Hepatocyte (in vitro differentiated cells): Measurements from ENCODE around the gene SPAG16.
"Not testable (repeated sequence)": the region's sequence is repeated elsewhere in the genome, so short reads cannot be mapped to it uniquely, and the experiment has no call there.

Experiments used
- EZH2 ChIP-seq: fragments of 200-600 bp; sonication (generic); IDR thresholded peaks from 2 replicates; pipeline ENCODE4 v1.6.1; 2016; ENCODE audit warnings: antibody characterized with exemption, mild to moderate bottlenecking, borderline replicate concordance
- TF ChIP-seq, protein P1 (sequence below): fragments of 200-600 bp; sonication (generic); IDR thresholded peaks from 2 replicates; pipeline ENCODE4 v1.5.1; 2016; ENCODE audit warnings: antibody characterized with exemption, mild to moderate bottlenecking; ENCODE audit not compliant: poor library complexity

DNA sequence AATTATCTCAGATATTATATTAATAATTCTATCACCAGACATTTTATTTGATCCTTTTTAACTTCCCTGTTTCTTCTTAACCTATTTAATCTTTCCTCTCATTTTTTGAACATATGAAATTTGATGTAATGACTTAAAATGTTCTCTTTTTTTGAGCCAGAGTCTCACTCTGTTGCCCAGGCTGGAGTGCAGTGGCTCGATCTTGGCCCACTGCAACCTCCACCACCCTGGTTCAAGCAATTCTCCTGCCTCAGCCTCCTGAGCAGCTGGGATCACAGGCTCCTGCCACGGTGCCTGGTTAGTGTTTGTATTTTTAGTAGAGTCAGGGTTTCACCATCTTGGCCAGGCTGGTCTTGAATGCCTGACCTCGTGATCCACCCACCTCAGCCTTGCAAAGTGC lies 404.6 kb downstream of the SPAG16 start:
- TF ChIP-seq, protein P1, sequence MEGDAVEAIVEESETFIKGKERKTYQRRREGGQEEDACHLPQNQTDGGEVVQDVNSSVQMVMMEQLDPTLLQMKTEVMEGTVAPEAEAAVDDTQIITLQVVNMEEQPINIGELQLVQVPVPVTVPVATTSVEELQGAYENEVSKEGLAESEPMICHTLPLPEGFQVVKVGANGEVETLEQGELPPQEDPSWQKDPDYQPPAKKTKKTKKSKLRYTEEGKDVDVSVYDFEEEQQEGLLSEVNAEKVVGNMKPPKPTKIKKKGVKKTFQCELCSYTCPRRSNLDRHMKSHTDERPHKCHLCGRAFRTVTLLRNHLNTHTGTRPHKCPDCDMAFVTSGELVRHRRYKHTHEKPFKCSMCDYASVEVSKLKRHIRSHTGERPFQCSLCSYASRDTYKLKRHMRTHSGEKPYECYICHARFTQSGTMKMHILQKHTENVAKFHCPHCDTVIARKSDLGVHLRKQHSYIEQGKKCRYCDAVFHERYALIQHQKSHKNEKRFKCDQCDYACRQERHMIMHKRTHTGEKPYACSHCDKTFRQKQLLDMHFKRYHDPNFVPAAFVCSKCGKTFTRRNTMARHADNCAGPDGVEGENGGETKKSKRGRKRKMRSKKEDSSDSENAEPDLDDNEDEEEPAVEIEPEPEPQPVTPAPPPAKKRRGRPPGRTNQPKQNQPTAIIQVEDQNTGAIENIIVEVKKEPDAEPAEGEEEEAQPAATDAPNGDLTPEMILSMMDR, result not testable (repeated sequence)
- TF ChIP-seq EZH2, result not testable (repeated sequence)
